MM.1S (cell line): ENCODE data around the gene SSBP2.

Experiments used
- DNase-seq: peaks from one replicate; pipeline ENCODE4 v3.0.0-alpha.2; 2015
- H2AFZ ChIP-seq: fragments of 300-600 bp; sonication (generic); 2 replicates; pipeline ENCODE4 v1.6.0; 2016; ENCODE audit warnings: antibody characterized with exemption, low read length
- H3F3A ChIP-seq: fragments of 300-600 bp; sonication (generic); 2 replicates; pipeline ENCODE4 v1.6.1; 2016; ENCODE audit warnings: mild to moderate bottlenecking, antibody characterized with exemption, low read length, moderate library complexity, mixed read lengths; ENCODE audit not compliant: insufficient read depth
- H3K27ac ChIP-seq: fragments of 300-600 bp; sonication (generic); 2 replicates; pipeline ENCODE4 v1.5.1; 2016; ENCODE audit warnings: mild to moderate bottlenecking, low read length
- H3K27me3 ChIP-seq: fragments of 300-600 bp; sonication (generic); replicated peaks from 2 replicates; pipeline ENCODE4 v1.6.0; 2016; ENCODE audit warnings: low read length; ENCODE audit not compliant: insufficient read depth
- H3K36me3 ChIP-seq: fragments of 300-600 bp; sonication (generic); replicated peaks from 2 replicates; pipeline ENCODE4 v1.6.1; 2016; ENCODE audit warnings: mild to moderate bottlenecking, low read length, mixed read lengths; ENCODE audit not compliant: insufficient read depth
- H3K4me1 ChIP-seq: fragments of 300-600 bp; sonication (generic); 2 replicates; pipeline ENCODE4 v1.6.1; 2016; ENCODE audit warnings: low read length, mixed read lengths
- H3K4me2 ChIP-seq: fragments of 300-600 bp; sonication (generic); 2 replicates; pipeline ENCODE4 v1.6.0; 2016; ENCODE audit warnings: low read depth, low read length
- H3K4me3 ChIP-seq: fragments of 300-600 bp; sonication (generic); 2 replicates; pipeline ENCODE4 v1.5.1; 2016; ENCODE audit warnings: low read length, mixed read lengths
- H3K79me2 ChIP-seq: fragments of 300-600 bp; sonication (generic); 2 replicates; pipeline ENCODE4 v1.6.1; 2016; ENCODE audit warnings: mixed run types, low read length, mixed read lengths
- H3K9ac ChIP-seq: fragments of 300-600 bp; sonication (generic); 2 replicates; pipeline ENCODE4 v1.6.1; 2016; ENCODE audit warnings: low read length, mixed read lengths
- H3K9me2 ChIP-seq: fragments of 300-600 bp; sonication (generic); replicated peaks from 2 replicates; pipeline ENCODE4 v1.6.1; 2016; ENCODE audit warnings: mild to moderate bottlenecking, low read length, mixed read lengths; ENCODE audit not compliant: insufficient read depth
- H3K9me3 ChIP-seq: fragments of 300-600 bp; sonication (generic); replicated peaks from 2 replicates; pipeline ENCODE4 v1.6.1; 2016; ENCODE audit warnings: mild to moderate bottlenecking, low read length, mixed read lengths; ENCODE audit not compliant: insufficient read depth
- H4K20me1 ChIP-seq: fragments of 300-600 bp; sonication (generic); 2 replicates; pipeline ENCODE4 v1.6.1; 2016; ENCODE audit warnings: mild to moderate bottlenecking, low read length, moderate library complexity, mixed read lengths; ENCODE audit not compliant: insufficient read depth
- EZH2 ChIP-seq: fragments of 300-600 bp; sonication (generic); optimal IDR thresholded peaks from 2 replicates; pipeline ENCODE3; 2017; ENCODE audit warnings: low read depth, mild to moderate bottlenecking, antibody characterized with exemption, low read length, mixed read lengths
- EZH2phosphoT487 ChIP-seq: fragments of 300-600 bp; sonication (generic); IDR thresholded peaks from 2 replicates; pipeline ENCODE4 v1.6.1; 2018; ENCODE audit warnings: antibody characterized with exemption, low read length
- TF ChIP-seq, protein P1 (sequence below): fragments of 300-600 bp; sonication (generic); IDR thresholded peaks from 2 replicates; pipeline ENCODE4 v1.5.1; 2016; ENCODE audit warnings: antibody characterized with exemption, low read length, mixed read lengths

Gene SSBP2

GRCh38 chr5:81756016-81756415, 5.1 kb upstream of the SSBP2 start:
- no peak overlapping the region for H3K9ac ChIP-seq
- no peak for DNase-seq
- no peaks in the 10 kb centered on the region for H3K27me3 ChIP-seq
- no peaks in the 10 kb centered on the region for H3K79me2 ChIP-seq
- no peak overlapping the region for H3K4me3 ChIP-seq
- no peak for TF ChIP-seq EZH2
- no peak for TF ChIP-seq EZH2phosphoT487
- TF ChIP-seq, protein P1, sequence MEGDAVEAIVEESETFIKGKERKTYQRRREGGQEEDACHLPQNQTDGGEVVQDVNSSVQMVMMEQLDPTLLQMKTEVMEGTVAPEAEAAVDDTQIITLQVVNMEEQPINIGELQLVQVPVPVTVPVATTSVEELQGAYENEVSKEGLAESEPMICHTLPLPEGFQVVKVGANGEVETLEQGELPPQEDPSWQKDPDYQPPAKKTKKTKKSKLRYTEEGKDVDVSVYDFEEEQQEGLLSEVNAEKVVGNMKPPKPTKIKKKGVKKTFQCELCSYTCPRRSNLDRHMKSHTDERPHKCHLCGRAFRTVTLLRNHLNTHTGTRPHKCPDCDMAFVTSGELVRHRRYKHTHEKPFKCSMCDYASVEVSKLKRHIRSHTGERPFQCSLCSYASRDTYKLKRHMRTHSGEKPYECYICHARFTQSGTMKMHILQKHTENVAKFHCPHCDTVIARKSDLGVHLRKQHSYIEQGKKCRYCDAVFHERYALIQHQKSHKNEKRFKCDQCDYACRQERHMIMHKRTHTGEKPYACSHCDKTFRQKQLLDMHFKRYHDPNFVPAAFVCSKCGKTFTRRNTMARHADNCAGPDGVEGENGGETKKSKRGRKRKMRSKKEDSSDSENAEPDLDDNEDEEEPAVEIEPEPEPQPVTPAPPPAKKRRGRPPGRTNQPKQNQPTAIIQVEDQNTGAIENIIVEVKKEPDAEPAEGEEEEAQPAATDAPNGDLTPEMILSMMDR, result no peak
- H3K36me3 ChIP-seq, result no peaks in the 10 kb centered on the region
- H3K27ac ChIP-seq, result no peak overlapping the region
- H3K4me2 ChIP-seq, result no peak overlapping the region
- H3K9me2 ChIP-seq, result no peaks in the 10 kb centered on the region
- H2AFZ ChIP-seq, result no peak overlapping the region
- H3K4me1 ChIP-seq, result peaks cover 6% of the 10 kb centered on the region
- no peaks in the 10 kb centered on the region for H4K20me1 ChIP-seq
- H3F3A ChIP-seq, result no peaks in the 10 kb centered on the region; the same call in 1 of the 2 replicates
- H3K9me3 ChIP-seq, result no peaks in the 10 kb centered on the region

DNA sequence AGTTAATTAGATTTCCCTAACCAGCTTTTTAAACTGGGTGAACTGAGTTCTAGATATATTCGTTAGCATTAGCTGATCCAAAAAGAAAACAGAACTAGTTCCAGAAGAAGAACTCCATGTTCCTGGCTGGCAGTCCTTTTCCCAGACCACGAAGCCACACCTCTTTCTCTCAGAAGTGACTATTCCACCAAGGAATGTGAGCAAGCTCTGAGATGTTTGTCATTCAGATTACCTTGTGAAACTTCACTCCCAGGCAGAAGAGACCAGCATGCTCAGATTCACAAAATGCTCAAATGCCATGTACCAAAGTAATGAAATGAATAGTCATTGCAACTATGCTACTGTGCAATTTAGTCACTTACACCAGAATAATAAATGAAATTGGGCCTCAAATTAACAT, 4.4 kb upstream of the SSBP2 start:
- TF ChIP-seq, protein P1, result no peak
- TF ChIP-seq EZH2, result no peak
- TF ChIP-seq EZH2phosphoT487, result no peak
- H3F3A ChIP-seq, result no peaks in the 10 kb centered on the region; the same call in 1 of the 2 replicates
- no peak overlapping the region for H3K9ac ChIP-seq
- peaks cover 5% of the 10 kb centered on the region for H3K79me2 ChIP-seq
- no peaks in the 10 kb centered on the region for H4K20me1 ChIP-seq
- H3K4me1 ChIP-seq, result peaks cover 6% of the 10 kb centered on the region
- no peaks in the 10 kb centered on the region for H3K9me2 ChIP-seq
- H3K4me3 ChIP-seq, result no peak overlapping the region
- H2AFZ ChIP-seq, result no peak overlapping the region
- no peak overlapping the region for H3K4me2 ChIP-seq
- no peak overlapping the region for H3K27ac ChIP-seq
- no peak for DNase-seq
- no peaks in the 10 kb centered on the region for H3K36me3 ChIP-seq
- H3K9me3 ChIP-seq, result no peaks in the 10 kb centered on the region
- H3K27me3 ChIP-seq, result no peaks in the 10 kb centered on the region

GRCh38 chr5:81754621-81755020, 3.7 kb upstream of the SSBP2 start:
- H3K9ac ChIP-seq, result no peak overlapping the region
- H3K9me2 ChIP-seq, result no peaks in the 10 kb centered on the region
- peaks cover 2% of the 10 kb centered on the region for H3F3A ChIP-seq
- no peaks in the 10 kb centered on the region for H3K27me3 ChIP-seq
- H2AFZ ChIP-seq, result no peak overlapping the region
- peaks cover 8% of the 10 kb centered on the region for H3K79me2 ChIP-seq
- no peaks in the 10 kb centered on the region for H3K9me3 ChIP-seq
- no peaks in the 10 kb centered on the region for H4K20me1 ChIP-seq
- TF ChIP-seq EZH2phosphoT487, result no peak
- TF ChIP-seq EZH2, result no peak
- TF ChIP-seq, protein P1, result no peak
- no peak for DNase-seq
- H3K4me1 ChIP-seq, result peaks cover 6% of the 10 kb centered on the region
- no peak overlapping the region for H3K27ac ChIP-seq
- H3K4me2 ChIP-seq, result no peak overlapping the region
- H3K36me3 ChIP-seq, result no peaks in the 10 kb centered on the region
- H3K4me3 ChIP-seq, result no peak overlapping the region
